DOHH2 (cell line): ENCODE data around the gene RC3H2.

ENCODE experiments used
- H3F3A ChIP-seq: fragments of 200-600 bp; sonication (generic), shearing (Covaris generic); 2 replicates; pipeline ENCODE4 v1.6.0; 2016; ENCODE audit warnings: antibody characterized with exemption, mild to moderate bottlenecking; ENCODE audit not compliant: control insufficient read depth, insufficient read depth
- H3K27ac ChIP-seq: fragments of 200-600 bp; sonication (generic); 2 replicates; pipeline ENCODE4 v1.5.1; 2014; ENCODE audit warnings: low read depth, mild to moderate bottlenecking, low read length, moderate library complexity
- H3K27me3 ChIP-seq: fragments of 200-600 bp; sonication (generic); 2 replicates; pipeline ENCODE4 v1.6.1; 2014; ENCODE audit warnings: mild to moderate bottlenecking, low read length, mixed read lengths; ENCODE audit not compliant: control insufficient read depth
- H3K36me3 ChIP-seq: fragments of 200-600 bp; sonication (generic); 2 replicates; pipeline ENCODE4 v1.6.1; 2014; ENCODE audit warnings: mild to moderate bottlenecking, low read length, moderate library complexity, mixed read lengths; ENCODE audit not compliant: control insufficient read depth
- H3K4me1 ChIP-seq: fragments of 200-600 bp; sonication (generic); 2 replicates; pipeline ENCODE4 v1.6.1; 2014; ENCODE audit warnings: mild to moderate bottlenecking, low read length, mixed read lengths; ENCODE audit not compliant: control insufficient read depth
- H3K4me2 ChIP-seq: fragments of 200-600 bp; sonication (generic); 2 replicates; pipeline ENCODE4 v1.6.0; 2014; ENCODE audit warnings: mild to moderate bottlenecking, low read length, moderate library complexity
- H3K4me3 ChIP-seq: fragments of 200-600 bp; sonication (generic); 2 replicates; pipeline ENCODE4 v1.5.1; 2014; ENCODE audit warnings: mild to moderate bottlenecking, low read length, mixed read lengths
- H3K79me2 ChIP-seq: fragments of 200-600 bp; sonication (generic); 2 replicates; pipeline ENCODE4 v1.6.1; 2014; ENCODE audit warnings: mild to moderate bottlenecking, low read length, mixed read lengths; ENCODE audit not compliant: control insufficient read depth
- H3K9me2 ChIP-seq: fragments of 200-600 bp; sonication (generic); replicated peaks from 2 replicates; pipeline ENCODE4 v1.6.1; 2014; ENCODE audit warnings: mild to moderate bottlenecking, low read length, mixed read lengths; ENCODE audit not compliant: control insufficient read depth
- H3K9me3 ChIP-seq: fragments of 200-600 bp; sonication (generic); 2 replicates; pipeline ENCODE4 v1.6.1; 2014; ENCODE audit warnings: antibody characterized with exemption, low read length, mixed read lengths; ENCODE audit not compliant: control insufficient read depth, insufficient read depth
- H4K20me1 ChIP-seq: fragments of 200-600 bp; sonication (generic); 2 replicates; pipeline ENCODE4 v1.6.0; 2014; ENCODE audit warnings: low read depth, mild to moderate bottlenecking, antibody characterized with exemption, low read length, moderate library complexity; ENCODE audit not compliant: control insufficient read depth, insufficient read depth
- EZH2phosphoT487 ChIP-seq: fragments of 200-600 bp; sonication (generic); IDR thresholded peaks from 2 replicates; pipeline ENCODE4 v1.6.1; 2017; ENCODE audit warnings: borderline replicate concordance, mild to moderate bottlenecking, antibody characterized with exemption, low read length, moderate library complexity, mixed read lengths
- TF ChIP-seq, protein P1 (sequence below): fragments of 200-600 bp; sonication (generic); IDR thresholded peaks from one replicate; pipeline ENCODE4 v1.5.1; 2014; ENCODE audit warnings: antibody characterized with exemption, mild to moderate bottlenecking, low read depth, low read length; ENCODE audit not compliant: poor library complexity, severe bottlenecking

The RC3H2 gene

DNA sequence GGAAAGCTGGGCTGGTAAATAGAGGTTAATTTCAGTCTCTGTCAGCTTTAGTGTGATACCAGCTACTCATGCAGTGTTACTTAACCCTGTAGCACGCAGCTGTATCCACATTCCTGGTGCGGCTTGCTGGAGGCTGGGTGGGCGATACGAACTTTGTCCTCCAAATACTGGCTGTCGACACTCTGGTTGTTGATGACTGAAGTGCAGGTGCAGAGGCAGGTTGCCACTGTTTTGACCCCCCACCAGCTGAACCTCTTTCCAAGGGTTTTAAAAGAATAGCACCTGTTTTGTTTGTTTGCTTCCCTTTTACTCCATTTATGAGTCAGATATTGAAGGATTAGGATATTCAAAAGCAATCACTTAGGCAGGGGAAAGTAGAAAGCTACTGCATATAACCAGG, 31.3 kb upstream of the RC3H2 start:
- Histone ChIP-seq H3K27ac (no peak overlapping the region), H3K79me2 (peaks cover 54% of the 10 kb centered on the region), H3K9me2 (no peaks in the 10 kb centered on the region), H3K4me1 (peaks cover 21% of the 10 kb centered on the region), H3K27me3 (no peaks in the 10 kb centered on the region), H3K4me3 (no peak overlapping the region), H3F3A (peaks cover 8% of the 10 kb centered on the region; the same call in 1 of the 2 replicates), H3K4me2 (no peak overlapping the region), H3K9me3 (no peaks in the 10 kb centered on the region), H3K36me3 (peaks cover 31% of the 10 kb centered on the region), H4K20me1 (peaks cover 2% of the 10 kb centered on the region; the same call in 1 of the 2 replicates)
- TF ChIP-seq, protein P1, sequence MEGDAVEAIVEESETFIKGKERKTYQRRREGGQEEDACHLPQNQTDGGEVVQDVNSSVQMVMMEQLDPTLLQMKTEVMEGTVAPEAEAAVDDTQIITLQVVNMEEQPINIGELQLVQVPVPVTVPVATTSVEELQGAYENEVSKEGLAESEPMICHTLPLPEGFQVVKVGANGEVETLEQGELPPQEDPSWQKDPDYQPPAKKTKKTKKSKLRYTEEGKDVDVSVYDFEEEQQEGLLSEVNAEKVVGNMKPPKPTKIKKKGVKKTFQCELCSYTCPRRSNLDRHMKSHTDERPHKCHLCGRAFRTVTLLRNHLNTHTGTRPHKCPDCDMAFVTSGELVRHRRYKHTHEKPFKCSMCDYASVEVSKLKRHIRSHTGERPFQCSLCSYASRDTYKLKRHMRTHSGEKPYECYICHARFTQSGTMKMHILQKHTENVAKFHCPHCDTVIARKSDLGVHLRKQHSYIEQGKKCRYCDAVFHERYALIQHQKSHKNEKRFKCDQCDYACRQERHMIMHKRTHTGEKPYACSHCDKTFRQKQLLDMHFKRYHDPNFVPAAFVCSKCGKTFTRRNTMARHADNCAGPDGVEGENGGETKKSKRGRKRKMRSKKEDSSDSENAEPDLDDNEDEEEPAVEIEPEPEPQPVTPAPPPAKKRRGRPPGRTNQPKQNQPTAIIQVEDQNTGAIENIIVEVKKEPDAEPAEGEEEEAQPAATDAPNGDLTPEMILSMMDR, result no peak
- no peak for TF ChIP-seq EZH2phosphoT487

DNA sequence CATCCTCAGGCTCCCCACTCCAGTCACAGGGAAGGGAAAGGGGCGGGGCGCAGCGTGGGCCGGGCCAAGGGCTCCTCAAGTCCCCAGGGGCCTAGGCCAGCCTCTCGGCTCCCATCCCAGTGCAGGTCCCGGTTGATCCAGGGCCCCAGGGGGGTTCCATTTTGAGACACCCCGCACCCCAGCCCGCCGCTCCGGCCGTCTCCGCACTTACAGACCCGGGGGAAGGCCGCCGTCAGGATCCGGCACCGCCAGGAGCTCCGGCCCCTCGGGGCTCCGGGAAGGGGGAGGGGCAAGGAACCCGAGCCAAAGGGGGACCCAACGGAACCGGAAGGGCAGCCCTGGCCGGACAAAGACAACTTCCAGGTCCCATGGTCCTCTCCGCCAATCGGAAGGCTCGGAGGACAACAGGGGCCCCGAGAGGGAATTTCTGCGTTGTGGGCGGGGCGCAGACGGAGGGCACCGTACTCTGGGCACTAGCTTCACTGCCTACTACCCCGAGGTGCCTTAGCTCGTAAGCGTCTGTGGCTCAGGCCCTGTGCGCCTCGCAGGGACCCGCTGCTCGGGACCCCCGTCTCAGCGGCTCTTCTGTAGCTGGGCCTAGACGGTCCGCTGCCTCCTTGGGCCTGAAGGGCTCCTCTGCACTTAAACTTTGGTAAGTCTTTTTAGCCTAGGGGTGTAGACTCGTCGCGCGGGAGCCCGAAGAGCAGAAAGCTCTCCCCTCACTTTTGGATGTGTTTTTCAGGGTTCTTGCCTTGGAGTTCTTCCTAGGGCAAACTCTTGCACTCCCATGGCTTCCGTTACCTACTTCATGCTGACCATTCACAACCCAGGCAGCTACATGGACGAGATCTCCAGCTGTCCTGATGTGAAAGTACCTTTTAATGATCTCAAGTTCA, 26.3 kb upstream of the RC3H2 start, which contains the start of gene ZBTB26:
ZBTB26 (minus strand) TSS at position 287 of the 896 bp plus-strand sequence. CDS start 11,578 bp downstream, outside the sequence.
- H3K4me1 ChIP-seq, result peaks cover 23% of the 10 kb centered on the region
- H4K20me1 ChIP-seq, result no peaks in the 10 kb centered on the region
- peak within 1 kb of the TSS; percentile 47 for H3K27ac ChIP-seq
- peaks cover 7% of the 10 kb centered on the region for H3F3A ChIP-seq
- peaks cover 86% of the 10 kb centered on the region for H3K79me2 ChIP-seq
- TF ChIP-seq, protein P1, result no peak
- H3K36me3 ChIP-seq, result peaks cover 13% of the 10 kb centered on the region
- H3K4me3 ChIP-seq, result peak within 1 kb of the TSS; percentile 99
- H3K9me2 ChIP-seq, result no peaks in the 10 kb centered on the region
- H3K4me2 ChIP-seq, result peak within 1 kb of the TSS; percentile 68
- H3K27me3 ChIP-seq, result no peaks in the 10 kb centered on the region
- H3K9me3 ChIP-seq, result no peaks in the 10 kb centered on the region

DNA sequence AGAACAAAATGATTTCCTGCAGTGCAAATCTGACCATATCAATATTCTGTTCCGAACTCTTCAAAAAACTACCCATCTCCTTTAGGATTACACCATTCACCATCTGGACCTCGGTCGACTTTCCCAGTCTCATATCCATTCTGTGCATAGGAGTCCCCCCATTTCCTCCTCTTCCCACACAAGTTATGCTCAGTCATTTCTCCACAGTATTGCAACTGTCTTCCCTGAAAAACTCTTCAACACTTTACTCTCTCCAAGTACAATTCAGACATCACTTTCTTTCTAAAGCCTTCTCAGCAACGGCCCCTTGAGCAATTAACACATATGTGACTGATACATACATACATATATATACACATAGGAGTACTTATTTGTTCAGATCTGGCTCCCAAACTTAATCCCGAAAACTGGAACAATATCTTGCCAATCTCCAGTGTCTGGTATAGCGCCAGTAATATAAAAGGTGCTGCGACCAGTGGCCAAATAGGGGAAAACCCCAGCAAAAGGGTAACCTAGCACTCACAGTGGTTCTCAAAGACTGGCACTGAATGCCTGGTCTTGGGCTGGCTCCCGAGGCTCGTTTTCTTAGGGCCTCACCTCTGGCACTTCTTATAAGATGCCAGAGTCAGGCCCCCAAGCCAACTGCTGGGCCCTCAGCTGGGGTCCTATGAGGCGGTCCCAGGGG, 25.5 kb upstream of the RC3H2 start:
- peak overlapping the region; percentile 46 for H3K27ac ChIP-seq
- peaks cover 9% of the 10 kb centered on the region for H3K36me3 ChIP-seq
- no peaks in the 10 kb centered on the region for H4K20me1 ChIP-seq
- no peaks in the 10 kb centered on the region for H3K27me3 ChIP-seq
- no peaks in the 10 kb centered on the region for H3K9me2 ChIP-seq
- H3K4me3 ChIP-seq, result peak overlapping the region; percentile 99
- TF ChIP-seq, protein P1, result peak; percentile 30
- no peak for TF ChIP-seq EZH2phosphoT487
- peaks cover 78% of the 10 kb centered on the region for H3K79me2 ChIP-seq
- H3K4me2 ChIP-seq, result peak overlapping the region; percentile 68
- H3K9me3 ChIP-seq, result no peaks in the 10 kb centered on the region
- H3K4me1 ChIP-seq, result peaks cover 23% of the 10 kb centered on the region
- peaks cover 7% of the 10 kb centered on the region for H3F3A ChIP-seq
